ENCODE measurements around the gene FSTL4. TPM values are rescaled to one million over a fixed set of nuclear protein-coding genes. Genes with fewer than 3 reads are reported as not detected.

Gene FSTL4
- total RNA-seq, 4 donors from 2014 or later, result 0.27 to 1.6 (median 0.35) TPM; not detected in 1

DNA sequence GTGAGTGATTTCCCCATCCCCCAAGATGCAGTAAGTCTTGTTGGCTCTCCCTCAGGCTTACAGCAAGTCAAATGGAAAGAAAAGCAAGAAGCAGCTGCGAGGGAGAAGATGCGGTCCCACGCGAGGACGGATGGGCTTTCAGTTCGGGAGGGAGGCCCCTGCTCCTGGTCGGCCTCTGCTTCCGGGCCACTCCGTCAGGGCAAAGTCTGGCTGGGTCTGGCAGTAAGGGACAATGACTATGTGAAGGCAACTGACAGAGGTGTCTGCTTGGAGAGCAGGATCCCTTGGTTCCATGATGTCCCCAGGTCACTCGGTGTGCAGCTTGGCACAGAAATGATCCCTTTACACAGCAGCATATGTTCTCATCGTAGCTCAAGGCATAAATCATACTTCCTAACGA is 413.8 kb downstream of the FSTL4 start:
- Histone ChIP-seq H3K9me3 (no peaks in the 10 kb centered on the region), H3K36me3 (no peaks in the 10 kb centered on the region), H3K27me3 (no peaks in the 10 kb centered on the region), H3K4me3 (no peak overlapping the region), H3K4me1 (no peaks in the 10 kb centered on the region), H3K27ac (no peak overlapping the region)
- TF ChIP-seq, protein P1, sequence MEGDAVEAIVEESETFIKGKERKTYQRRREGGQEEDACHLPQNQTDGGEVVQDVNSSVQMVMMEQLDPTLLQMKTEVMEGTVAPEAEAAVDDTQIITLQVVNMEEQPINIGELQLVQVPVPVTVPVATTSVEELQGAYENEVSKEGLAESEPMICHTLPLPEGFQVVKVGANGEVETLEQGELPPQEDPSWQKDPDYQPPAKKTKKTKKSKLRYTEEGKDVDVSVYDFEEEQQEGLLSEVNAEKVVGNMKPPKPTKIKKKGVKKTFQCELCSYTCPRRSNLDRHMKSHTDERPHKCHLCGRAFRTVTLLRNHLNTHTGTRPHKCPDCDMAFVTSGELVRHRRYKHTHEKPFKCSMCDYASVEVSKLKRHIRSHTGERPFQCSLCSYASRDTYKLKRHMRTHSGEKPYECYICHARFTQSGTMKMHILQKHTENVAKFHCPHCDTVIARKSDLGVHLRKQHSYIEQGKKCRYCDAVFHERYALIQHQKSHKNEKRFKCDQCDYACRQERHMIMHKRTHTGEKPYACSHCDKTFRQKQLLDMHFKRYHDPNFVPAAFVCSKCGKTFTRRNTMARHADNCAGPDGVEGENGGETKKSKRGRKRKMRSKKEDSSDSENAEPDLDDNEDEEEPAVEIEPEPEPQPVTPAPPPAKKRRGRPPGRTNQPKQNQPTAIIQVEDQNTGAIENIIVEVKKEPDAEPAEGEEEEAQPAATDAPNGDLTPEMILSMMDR (IDR thresholded peaks at IDR 0.05), result no peak
- TF ChIP-seq POLR2A (IDR thresholded peaks at IDR 0.05), result no peak
- DNase-seq, result no peak

DNA sequence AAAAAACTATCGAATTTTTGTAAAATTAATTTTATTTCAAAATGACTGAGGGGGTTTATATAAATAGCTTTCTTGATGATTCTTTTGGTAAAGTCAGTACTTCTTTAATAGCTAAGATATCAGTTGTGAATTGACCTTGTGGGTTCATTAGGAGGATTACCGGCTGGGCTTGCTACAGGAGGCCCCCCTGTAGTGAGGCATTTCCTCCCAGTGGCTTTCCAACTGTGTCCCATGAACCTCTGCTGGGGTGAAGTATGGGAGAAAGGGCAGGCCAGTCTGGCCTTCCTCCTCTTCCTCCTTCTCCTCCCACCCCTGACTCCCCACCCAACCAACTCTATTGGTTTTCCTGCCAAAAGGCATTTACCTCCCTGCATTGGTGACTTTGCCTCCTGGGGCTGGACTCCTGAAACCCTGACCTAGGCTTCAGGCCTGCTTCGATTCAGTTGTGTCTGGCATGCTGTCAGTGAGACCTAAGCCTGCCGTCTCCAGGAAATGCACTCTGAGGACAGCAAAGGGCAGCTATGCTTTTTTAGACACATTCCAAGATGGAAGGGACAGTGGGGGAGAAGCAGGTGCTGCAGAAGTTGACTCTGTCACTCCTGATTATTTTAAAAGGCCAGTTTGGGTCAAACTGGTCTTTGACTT is 415.8 kb downstream of the FSTL4 start:
- H3K27ac ChIP-seq, result no peak overlapping the region
- TF ChIP-seq, protein P1 (IDR thresholded peaks at IDR 0.05), result no peak
- TF ChIP-seq POLR2A (IDR thresholded peaks at IDR 0.05), result no peak
- H3K9me3 ChIP-seq, result no peaks in the 10 kb centered on the region
- no peaks in the 10 kb centered on the region for H3K27me3 ChIP-seq
- no peaks in the 10 kb centered on the region for H3K36me3 ChIP-seq
- DNase-seq, result no peak
- H3K4me1 ChIP-seq, result no peaks in the 10 kb centered on the region
- H3K4me3 ChIP-seq, result no peak overlapping the region

DNA sequence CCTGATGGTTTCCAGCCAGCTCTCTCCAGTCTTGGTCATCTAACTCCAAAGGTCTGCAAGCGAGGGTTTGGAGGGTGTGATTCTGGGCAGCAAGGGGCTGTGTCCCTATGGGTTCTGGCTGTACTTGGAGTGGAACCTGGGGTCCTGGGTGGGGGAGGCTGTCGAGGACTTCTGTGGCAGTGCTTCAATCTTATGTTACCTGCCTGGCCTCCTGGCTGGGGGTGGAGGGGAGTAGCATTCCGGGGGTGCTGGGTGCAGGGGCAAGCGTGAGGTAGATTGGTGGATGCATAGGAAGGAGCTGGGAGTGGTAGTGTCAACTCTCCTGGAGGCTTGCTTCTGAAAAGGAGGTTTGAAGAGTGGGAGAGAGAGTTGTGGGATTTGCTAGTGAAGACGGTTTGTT is 417.1 kb downstream of the FSTL4 start:
- no peak overlapping the region for H3K27ac ChIP-seq
- no peaks in the 10 kb centered on the region for H3K9me3 ChIP-seq
- no peaks in the 10 kb centered on the region for H3K27me3 ChIP-seq
- H3K36me3 ChIP-seq, result no peaks in the 10 kb centered on the region
- no peak overlapping the region for H3K4me3 ChIP-seq
- TF ChIP-seq, protein P1 (IDR thresholded peaks at IDR 0.05), result no peak
- TF ChIP-seq POLR2A (IDR thresholded peaks at IDR 0.05), result no peak
- H3K4me1 ChIP-seq, result no peaks in the 10 kb centered on the region
- DNase-seq, result no peak

DNA sequence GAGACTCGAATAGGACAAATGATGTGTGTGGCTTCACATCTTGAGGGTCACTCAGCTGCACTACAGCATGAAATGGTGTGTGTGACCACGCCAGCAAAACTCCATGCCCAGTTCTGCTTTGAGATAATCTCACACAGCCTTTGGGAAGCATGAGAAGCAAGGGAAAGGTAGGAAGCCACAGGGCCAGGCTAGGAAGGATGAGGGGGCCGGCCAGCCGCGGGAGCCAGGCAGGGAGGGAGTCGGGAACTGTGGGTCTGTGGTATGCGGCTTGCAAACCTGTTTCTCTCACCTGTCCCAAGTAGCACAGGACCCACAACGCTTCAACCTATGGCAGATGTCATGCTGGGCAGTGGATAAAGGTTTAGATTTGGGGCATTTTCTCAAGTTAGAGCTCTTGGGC is 418.5 kb downstream of the FSTL4 start:
- Histone ChIP-seq H3K9me3 (no peaks in the 10 kb centered on the region), H3K36me3 (no peaks in the 10 kb centered on the region), H3K27me3 (no peaks in the 10 kb centered on the region), H3K27ac (no peak overlapping the region), H3K4me3 (no peak overlapping the region), H3K4me1 (no peaks in the 10 kb centered on the region)
- TF ChIP-seq, protein P1 (IDR thresholded peaks at IDR 0.05), result no peak
- no peak for TF ChIP-seq POLR2A (IDR thresholded peaks at IDR 0.05)
- DNase-seq, result no peak

DNA sequence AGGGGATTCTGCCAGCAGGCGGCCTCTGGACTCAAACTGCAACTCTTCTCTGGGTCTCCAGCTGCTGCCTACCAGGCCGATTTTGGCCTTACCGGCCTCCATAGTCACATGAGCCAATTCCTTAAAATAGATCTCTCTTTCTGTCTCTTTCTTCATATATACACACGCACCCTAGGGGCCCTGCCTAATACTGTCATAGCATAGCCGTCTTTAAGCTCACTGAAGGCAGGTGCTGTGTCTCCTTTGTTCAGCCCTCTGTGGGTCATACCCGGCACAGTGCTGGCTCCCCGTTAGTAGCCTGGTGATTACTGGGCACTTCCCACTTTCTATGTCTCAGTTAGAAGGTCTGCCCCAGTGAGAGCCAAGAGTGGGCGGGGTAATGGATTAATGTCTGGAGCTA is 419.6 kb downstream of the FSTL4 start:
- TF ChIP-seq POLR2A (IDR thresholded peaks at IDR 0.05), result no peak
- TF ChIP-seq, protein P1 (IDR thresholded peaks at IDR 0.05), result no peak
- Histone ChIP-seq H3K36me3 (no peaks in the 10 kb centered on the region), H3K27me3 (no peaks in the 10 kb centered on the region), H3K9me3 (no peaks in the 10 kb centered on the region), H3K27ac (no peak overlapping the region), H3K4me1 (no peaks in the 10 kb centered on the region), H3K4me3 (no peak overlapping the region)
- no peak for DNase-seq

DNA sequence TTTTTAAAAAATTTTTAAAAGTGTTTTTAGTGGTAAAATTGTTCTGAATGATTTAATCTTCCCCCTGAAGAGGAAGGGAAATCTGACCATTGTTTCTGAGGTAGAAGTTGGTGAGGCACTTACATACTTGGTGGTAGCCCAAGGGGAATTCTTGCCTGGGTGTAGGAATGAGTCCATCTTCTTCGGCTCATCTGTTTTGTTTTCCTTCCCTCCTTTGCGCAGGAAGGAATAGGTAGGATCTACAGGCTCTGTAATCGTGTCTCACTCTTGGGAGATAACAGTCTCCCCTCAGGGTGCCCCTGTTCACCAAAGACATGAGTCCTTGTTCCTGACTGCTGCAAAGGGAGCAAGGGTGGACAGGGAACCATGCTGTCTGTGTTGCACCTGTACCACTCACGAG is 422.5 kb downstream of the FSTL4 start:
- DNase-seq, result no peak
- TF ChIP-seq, protein P1 (IDR thresholded peaks at IDR 0.05), result no peak
- no peak for TF ChIP-seq POLR2A (IDR thresholded peaks at IDR 0.05)
- no peak overlapping the region for H3K4me3 ChIP-seq
- no peaks in the 10 kb centered on the region for H3K9me3 ChIP-seq
- H3K36me3 ChIP-seq, result no peaks in the 10 kb centered on the region
- no peaks in the 10 kb centered on the region for H3K4me1 ChIP-seq
- no peak overlapping the region for H3K27ac ChIP-seq
- no peaks in the 10 kb centered on the region for H3K27me3 ChIP-seq

All from Peyer's patch (tissue), 4 donors.